HCT116 (cell line): ENCODE measurements around the gene LMNA. TPM values are rescaled to one million over a fixed set of nuclear protein-coding genes. Genes with fewer than 3 reads are reported as not detected.

ENCODE experiments used
- ATAC-seq: fragments of 200-7000 bp; cut with Tn5 transposase; 2 replicates; pipeline ENCODE4 v1.9.1; 2020; ENCODE audit warnings: mild to moderate bottlenecking, moderate library complexity
- BruUV-seq: library from RNA; stranded (reverse); fragments of 400-500 nt; replicated peaks from 2 replicates; lab custom pipeline; 2021; lab: Mats Ljungman, UMichigan
- CTCF ChIA-PET: fragments of 300-600 bp; sonication (Branson Sonifier 250); formaldehyde crosslinking; loops from one replicate; lab custom pipeline; 2021; ENCODE audit warnings: antibody characterized with exemption; lab: Charles Lee
- POLR2A ChIA-PET: fragments of 300-600, 350-600 bp; sonication (Branson Sonifier 250); formaldehyde crosslinking; loops from one replicate; lab custom pipeline; 2021; ENCODE audit warnings: antibody characterized with exemption; lab: Charles Lee
- RAD21 ChIA-PET, 2 experiments: fragments of 300-600 bp; sonication (Branson Sonifier 250); formaldehyde crosslinking; loops; one replicate each; lab custom pipeline; 2023; ENCODE audit warnings: low total read pairs in 2 of 2; ENCODE audit not compliant: uncharacterized antibody in 2 of 2, unreplicated experiment in 2 of 2, low non-redundant PET in 1 of 2; lab: Charles Lee
- DNase-seq: peaks from one replicate; pipeline ENCODE4 v3.0.0-alpha.2; 2010; ENCODE audit warnings: low read depth, low spot score
- H2AFZ ChIP-seq: fragments of 200-600 bp; shearing (Covaris generic), sonication (generic); 2 replicates; pipeline ENCODE4 v1.6.1; 2017; ENCODE audit warnings: low read depth, mixed run types, mixed read lengths, antibody characterized with exemption, low read length; ENCODE audit not compliant: poor library complexity, severe bottlenecking
- H3K27ac ChIP-seq: 2 replicates; pipeline ENCODE4 v1.5.1; 2012; ENCODE audit warnings: low read depth, low read length
- H3K27me3 ChIP-seq: fragments of 200-600 bp; sonication (generic); 2 replicates; pipeline ENCODE4 v1.6.1; 2016; ENCODE audit warnings: mixed run types, low read length, mixed read lengths; ENCODE audit not compliant: insufficient read depth
- H3K36me3 ChIP-seq, 2 experiments: fragments of 200-500 bp in 1 of 2; fragments of 200-600 bp in 1 of 2; sonication (Bioruptor generic) in 1 of 2; sonication (generic) in 1 of 2; 2 replicates each; pipeline versions ENCODE4 v1.5.1 to v1.6.1; 2014 to 2016; ENCODE audit warnings: low read length in 2 of 2, inconsistent platforms in 1 of 2, mixed read lengths in 1 of 2, mixed run types in 1 of 2; ENCODE audit not compliant: insufficient read depth in 2 of 2, control insufficient read depth in 1 of 2
- H3K4me1 ChIP-seq, 2 experiments: fragments of 200-600 bp in 1 of 2; sonication (generic) in 1 of 2; 2 replicates each; pipeline versions ENCODE4 v1.5.1 to v1.6.1; 2012 to 2017; ENCODE audit warnings: low read length in 2 of 2, inconsistent platforms in 1 of 2, mild to moderate bottlenecking in 1 of 2, mixed read lengths in 1 of 2, mixed run types in 1 of 2, moderate library complexity in 1 of 2; ENCODE audit not compliant: insufficient read depth in 2 of 2, control insufficient read depth in 1 of 2
- H3K4me2 ChIP-seq: fragments of 200-600 bp; sonication (generic); 2 replicates; pipeline ENCODE4 v1.6.1; 2017; ENCODE audit warnings: mixed run types, low read length, mixed read lengths
- H3K4me3 ChIP-seq, 2 experiments: fragments of 200-600 bp in 1 of 2; sonication (generic) in 1 of 2; replicated peaks in 1 of 2; 2 replicates each; pipeline ENCODE4 v1.5.1; 2011 to 2016; ENCODE audit warnings: low read length in 2 of 2, control low read depth in 1 of 2, low read depth in 1 of 2, mild to moderate bottlenecking in 1 of 2, mixed read lengths in 1 of 2, mixed run types in 1 of 2
- H3K79me2 ChIP-seq: fragments of 200-600 bp; sonication (generic); 2 replicates; pipeline ENCODE4 v1.6.1; 2017; ENCODE audit warnings: mild to moderate bottlenecking, mixed run types, low read length, moderate library complexity, mixed read lengths; ENCODE audit not compliant: insufficient read depth
- H3K9ac ChIP-seq: fragments of 200-600 bp; sonication (generic); 2 replicates; pipeline ENCODE4 v1.6.1; 2016; ENCODE audit warnings: low read length, mixed read lengths
- H3K9me2 ChIP-seq: fragments of 200-600 bp; sonication (generic), shearing (Covaris generic); 2 replicates; pipeline ENCODE4 v1.6.1; 2017; ENCODE audit warnings: mixed run types, mild to moderate bottlenecking, moderate library complexity; ENCODE audit not compliant: insufficient read depth
- H3K9me3 ChIP-seq, 2 experiments: fragments of 200-500 bp in 1 of 2; fragments of 200-600 bp in 1 of 2; sonication (Bioruptor generic) in 1 of 2; sonication (generic) in 1 of 2; 2 replicates each; pipeline ENCODE4 v1.6.1; 2014 to 2017; ENCODE audit warnings: low read length in 2 of 2, mixed read lengths in 2 of 2, inconsistent platforms in 1 of 2, low read depth in 1 of 2, mild to moderate bottlenecking in 1 of 2, mixed run types in 1 of 2, moderate library complexity in 1 of 2; ENCODE audit not compliant: control insufficient read depth in 1 of 2, insufficient read depth in 1 of 2
- H4K20me1 ChIP-seq: fragments of 200-600 bp; sonication (generic), shearing (Covaris generic); 2 replicates; pipeline ENCODE4 v1.6.1; 2017; ENCODE audit warnings: mixed run types, mild to moderate bottlenecking, moderate library complexity; ENCODE audit not compliant: insufficient read depth
- CEBPB ChIP-seq: IDR thresholded peaks from 2 replicates; pipeline ENCODE4 v1.6.1; 2012; ENCODE audit warnings: low read depth
- CTCF ChIP-seq, 3 experiments: fragments of 200-600 bp in 1 of 3; sonication (generic) in 1 of 3; IDR thresholded peaks in 2 of 3; conservative IDR thresholded peaks in 1 of 3; 2 replicates each; pipeline ENCODE4 v1.5.1; 2012 to 2017; ENCODE audit warnings: low read depth in 2 of 3, low read length in 2 of 3, antibody characterized with exemption in 1 of 3, borderline replicate concordance in 1 of 3, control low read depth in 1 of 3, mild to moderate bottlenecking in 1 of 3, mixed read lengths in 1 of 3, mixed run types in 1 of 3, moderate library complexity in 1 of 3; ENCODE audit not compliant: insufficient read depth in 1 of 3
- EZH2phosphoT487 ChIP-seq: fragments of 200-600 bp; IDR thresholded peaks from 2 replicates; pipeline ENCODE4 v1.6.1; 2018; ENCODE audit warnings: antibody characterized with exemption, borderline replicate concordance
- FOSL1 ChIP-seq: IDR thresholded peaks from 2 replicates; pipeline ENCODE4 v1.6.1; 2012; ENCODE audit warnings: low read depth
- JUND ChIP-seq: IDR thresholded peaks from 2 replicates; pipeline ENCODE4 v1.6.1; 2012
- MAX ChIP-seq: IDR thresholded peaks from 2 replicates; pipeline ENCODE4 v1.6.1; 2012
- POLR2A ChIP-seq: IDR thresholded peaks from 2 replicates; pipeline ENCODE4 v1.7.0; 2011; ENCODE audit warnings: borderline replicate concordance; ENCODE audit not compliant: insufficient read depth, insufficient read length; ENCODE audit errors: extremely low read depth
- SIN3A ChIP-seq: IDR thresholded peaks from 2 replicates; pipeline ENCODE4 v1.6.1; 2012; ENCODE audit warnings: low read depth
- SP1 ChIP-seq: IDR thresholded peaks from 2 replicates; pipeline ENCODE4 v1.6.1; 2012; ENCODE audit warnings: low read depth
- SRF ChIP-seq: IDR thresholded peaks from 2 replicates; pipeline ENCODE4 v1.6.1; 2012; ENCODE audit warnings: low read depth
- TCF7L2 ChIP-seq: IDR thresholded peaks from 2 replicates; pipeline ENCODE4 v1.7.0; 2011; ENCODE audit warnings: borderline replicate concordance, inconsistent platforms; ENCODE audit not compliant: insufficient read depth, insufficient read length; ENCODE audit errors: extremely low read depth
- YY1 ChIP-seq: IDR thresholded peaks from 2 replicates; pipeline ENCODE4 v1.6.1; 2011; ENCODE audit warnings: low read length, low read depth, moderate library complexity, mild to moderate bottlenecking; ENCODE audit not compliant: insufficient replicate concordance; ENCODE audit errors: extremely low read depth
- intact Hi-C: fragments of 100-400 bp; cut with micrococcal nuclease; formaldehyde crosslinking; loops from 2 replicates; pipeline ENCODE4 v1.10.0; 2022
- total RNA-seq: library from RNA; stranded (reverse); gene quantifications from one replicate; pipeline ENCODE4 v1.2.1, GENCODE V29; 2021; ENCODE audit not compliant: unreplicated experiment

The LMNA gene
- total RNA-seq, 1 experiment from 2014 or later, result 528 TPM

- Histone ChIP-seq H3K4me3 (no peak overlapping the region), H3K79me2 (peaks cover 26% of the 10 kb centered on the region; the same call in 1 of the 2 replicates), H3K27me3 (no peaks in the 10 kb centered on the region), H3K36me3 (peaks cover 21 to 31% of the 10 kb centered on the region in 2 experiments), H4K20me1 (no peaks in the 10 kb centered on the region), H3K9ac (no peak overlapping the region), H3K4me2 (no peak overlapping the region), H3K9me3 (no peaks in the 10 kb centered on the region), H3K9me2 (no peaks in the 10 kb centered on the region), H2AFZ (no peak overlapping the region)
- ChIA-PET RAD21 (no interaction called here), POLR2A (no interaction called here), CTCF (no interaction called here)
- no peak for ATAC-seq
- intact Hi-C loops, result loop anchor here (10.0 kb wide), 1 partner anchor 65 kb away; no protein-coding TSS in a partner anchor
- no peak for DNase-seq
- TF ChIP-seq EZH2phosphoT487 (no peak), SP1 (no peak), SRF (no peak), SIN3A (no peak), CTCF (IDR thresholded peaks at IDR 0.05 in 2 of 3, conservative IDR thresholded peaks at IDR 0.05 in 1 of 3; ENCODE audit: borderline replicate concordance in 1 of 3, insufficient read depth in 1 of 3, low read depth in 2 of 3, low read length in 2 of 3) (no peak), MAX (no peak), CEBPB (no peak), FOSL1 (no peak), YY1 (no peak), TCF7L2 (no peak), POLR2A (no peak), JUND (no peak)
- TF ChIP-seq, all 23 proteins: peak for 0
- no peak overlapping the region for H3K27ac ChIP-seq
- peaks cover 0 to 6% of the 10 kb centered on the region in 2 experiments; a peak in 1 of 4 replicates for H3K4me1 ChIP-seq
- no TSS peak for BruUV-seq
These were observed 44.7 kb upstream of the LMNA start for GRCh38 chr1:156069490-156070455.
